ENCODE data around the gene PXDN. TPM values are rescaled to one million over a fixed set of nuclear protein-coding genes. Genes with fewer than 3 reads are reported as not detected.

PXDN gene
- total RNA-seq (under 1 TPM; 0.39 to 1.00 TPM), polyA plus RNA-seq (3.3 TPM)

- no peak within 1 kb of the TSS for H3K27ac ChIP-seq (ENCODE audit: low read depth, low read length)
- ChIA-PET POLR2A (no interaction called here), CTCF (no interaction called here)
- peak within 1 kb of the TSS in 6 of 7 donors; percentile 34 to 78 (median 44) for H3K4me3 Mint-ChIP-seq
- peaks cover 5% of the 10 kb centered on the region for H3K27me3 ChIP-seq (ENCODE audit: insufficient read depth, low read length, poor library complexity, severe bottlenecking)
- H3K36me3 Mint-ChIP-seq: no peaks in the 10 kb centered on the region
- peaks cover 0 to 6% (median 0%) of the 10 kb centered on the region in 5 donors for H3K9me3 Mint-ChIP-seq
- H3K9me3 ChIP-seq (ENCODE audit: low read length): no peaks in the 10 kb centered on the region
- no peak within 1 kb of the TSS for H3K4me3 ChIP-seq (ENCODE audit: low read length)
- peak within 1 kb of the TSS in 1 of 8 donors; percentile 86 for H3K27ac Mint-ChIP-seq
- peaks cover 19 to 41% of the 10 kb centered on the region in 2 donors for H3K27me3 Mint-ChIP-seq
- H3K4me1 ChIP-seq (ENCODE audit: insufficient read depth, low read length): no peaks in the 10 kb centered on the region
- H3K36me3 ChIP-seq (ENCODE audit: insufficient read depth, low read length): no peaks in the 10 kb centered on the region
- H3K4me1 Mint-ChIP-seq: peaks cover 5 to 8% (median 8%) of the 10 kb centered on the region in 3 donors
- DNase-seq: no peak
Observed at GRCh38 chr2:1744446-1745170, at the start of gene PXDN. Gene PXDN (minus strand): TSS chr2:1744515. CDS start chr2:1744455, 60 bp downstream.

GRCh38 chr2:1793868-1794445 lies 49.6 kb upstream of the PXDN start:
- ChIA-PET CTCF (no interaction called here), POLR2A (no interaction called here)
- Histone ChIP-seq H3K36me3 (ENCODE audit: insufficient read depth, low read length) (no peaks in the 10 kb centered on the region), H3K4me3 (ENCODE audit: low read length) (no peak overlapping the region), H3K4me1 (ENCODE audit: insufficient read depth, low read length) (no peaks in the 10 kb centered on the region), H3K27ac (ENCODE audit: low read depth, low read length) (no peak overlapping the region), H3K9me3 (ENCODE audit: low read length) (no peaks in the 10 kb centered on the region), H3K27me3 (ENCODE audit: insufficient read depth, low read length, poor library complexity, severe bottlenecking) (no peaks in the 10 kb centered on the region)
- no peak overlapping the region for H3K4me3 Mint-ChIP-seq
- peak overlapping the region in 1 of 8 donors; percentile 29 for H3K27ac Mint-ChIP-seq
- H3K27me3 Mint-ChIP-seq: peaks cover 0 to 2% of the 10 kb centered on the region in 2 donors
- H3K9me3 Mint-ChIP-seq: peaks cover 0 to 3% (median 0%) of the 10 kb centered on the region in 5 donors
- no peaks in the 10 kb centered on the region for H3K36me3 Mint-ChIP-seq
- peaks cover 8 to 11% (median 8%) of the 10 kb centered on the region in 3 donors for H3K4me1 Mint-ChIP-seq
- DNase-seq: peak in 1 of 5 donors; percentile 30

DNA sequence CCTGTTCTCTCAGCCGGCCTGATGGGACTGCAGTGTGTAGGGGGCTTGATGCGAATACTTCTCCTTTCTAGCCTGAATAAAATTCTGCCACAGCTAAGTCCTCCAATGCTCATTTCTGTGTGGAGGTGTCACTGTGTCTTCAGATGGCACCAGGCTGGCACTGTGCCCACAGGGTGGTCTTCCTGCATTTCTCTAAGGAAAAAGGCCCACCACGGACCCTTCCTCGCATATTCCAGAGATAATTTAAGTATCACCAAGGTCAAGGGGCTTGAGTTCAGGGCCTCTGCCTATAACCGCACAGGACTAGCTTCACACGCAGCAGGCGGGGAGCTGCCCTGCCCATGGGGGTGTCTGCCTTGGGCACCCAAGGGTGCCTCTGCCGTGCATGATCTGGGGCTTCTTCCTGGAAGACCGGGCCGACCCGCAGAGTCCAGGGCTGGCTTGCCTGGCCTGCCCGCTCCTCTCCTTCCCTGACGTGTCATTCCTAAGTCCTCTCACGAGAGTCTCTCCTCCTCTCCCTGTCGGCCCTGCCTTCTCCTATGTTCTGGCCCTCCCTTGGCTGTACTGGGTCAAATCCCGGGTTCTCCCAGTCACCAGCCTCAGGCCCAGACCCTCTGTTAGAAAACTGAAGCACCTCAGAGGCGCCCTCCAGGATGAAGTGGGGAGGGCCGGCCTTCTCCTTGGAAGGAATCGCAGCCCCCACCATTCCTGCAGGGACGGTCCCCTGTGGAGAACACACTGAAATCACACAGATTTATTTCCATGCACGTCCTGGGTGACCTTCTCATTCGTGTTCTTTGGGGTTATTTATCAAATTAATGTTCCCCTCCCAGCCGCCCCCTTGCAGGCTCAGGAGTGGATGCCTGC lies 48.9 kb upstream of the PXDN start:
- peak overlapping the region in 2 of 8 donors; percentile 29 to 64 for H3K27ac Mint-ChIP-seq
- no peaks in the 10 kb centered on the region for H3K36me3 Mint-ChIP-seq
- no peaks in the 10 kb centered on the region for H3K4me1 ChIP-seq (ENCODE audit: insufficient read depth, low read length)
- peaks cover 1 to 8% (median 2%) of the 10 kb centered on the region in 3 donors for H3K4me1 Mint-ChIP-seq
- peak in 1 of 5 donors; percentile 14 for DNase-seq
- H3K9me3 ChIP-seq (ENCODE audit: low read length): no peaks in the 10 kb centered on the region
- H3K4me3 Mint-ChIP-seq: no peak overlapping the region
- H3K27ac ChIP-seq (ENCODE audit: low read depth, low read length): no peak overlapping the region
- peaks cover 0 to under 1% of the 10 kb centered on the region in 2 donors for H3K27me3 Mint-ChIP-seq
- H3K27me3 ChIP-seq (ENCODE audit: insufficient read depth, low read length, poor library complexity, severe bottlenecking): no peaks in the 10 kb centered on the region
- POLR2A ChIA-PET: no interaction called here
- CTCF ChIA-PET: no interaction called here
- no peak overlapping the region for H3K4me3 ChIP-seq (ENCODE audit: low read length)
- no peaks in the 10 kb centered on the region for H3K9me3 Mint-ChIP-seq
- no peaks in the 10 kb centered on the region for H3K36me3 ChIP-seq (ENCODE audit: insufficient read depth, low read length)

DNA sequence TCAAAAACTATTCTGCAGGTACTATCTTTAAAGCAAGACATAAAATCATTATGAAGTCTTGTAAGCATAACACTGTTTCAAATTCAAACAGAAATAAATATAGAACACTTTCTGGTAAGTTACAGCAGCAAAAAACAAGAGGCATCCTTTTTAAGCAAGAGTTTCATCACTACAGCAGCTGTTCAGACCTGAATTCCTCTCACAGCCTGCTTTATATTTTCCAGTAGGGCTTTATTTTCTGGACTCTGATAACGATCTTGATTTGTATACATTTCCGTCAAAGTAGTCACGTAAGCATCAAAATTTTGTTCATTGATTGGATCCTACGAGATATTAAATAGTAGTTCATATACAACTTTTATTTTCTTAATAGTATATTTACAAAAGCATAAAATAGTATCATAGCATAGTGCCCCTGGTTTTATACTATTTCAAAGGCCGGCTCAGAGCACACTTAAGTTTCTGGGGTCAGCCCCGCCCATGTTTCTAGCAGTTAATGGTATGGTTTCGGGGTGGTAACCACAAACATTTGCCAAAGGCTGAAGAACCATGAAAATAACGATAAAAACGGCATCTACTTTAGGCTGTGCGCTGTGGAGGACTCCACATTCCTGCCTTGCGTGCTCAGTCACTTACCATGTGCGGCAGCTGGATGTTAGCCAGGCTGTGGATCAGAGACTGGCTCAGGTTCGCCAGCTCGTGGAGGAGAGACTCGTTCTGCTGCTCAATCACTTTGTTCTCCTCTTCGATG lies 47.5 kb upstream of the PXDN start:
- peak in 1 of 5 donors; percentile 40 for DNase-seq
- Histone ChIP-seq H3K9me3 (ENCODE audit: low read length) (no peaks in the 10 kb centered on the region), H3K4me1 (ENCODE audit: insufficient read depth, low read length) (no peaks in the 10 kb centered on the region), H3K27ac (ENCODE audit: low read depth, low read length) (no peak overlapping the region), H3K36me3 (ENCODE audit: insufficient read depth, low read length) (no peaks in the 10 kb centered on the region), H3K27me3 (ENCODE audit: insufficient read depth, low read length, poor library complexity, severe bottlenecking) (no peaks in the 10 kb centered on the region), H3K4me3 (ENCODE audit: low read length) (no peak overlapping the region)
- Mint-ChIP-seq H3K4me1 (peaks cover 0 to 3% (median 0%) of the 10 kb centered on the region in 3 donors), H3K9me3 (no peaks in the 10 kb centered on the region), H3K27ac (peak overlapping the region in 1 of 8 donors; percentile 29), H3K36me3 (no peaks in the 10 kb centered on the region), H3K27me3 (no peaks in the 10 kb centered on the region), H3K4me3 (no peak overlapping the region)
- ChIA-PET CTCF (no interaction called here), POLR2A (no interaction called here)

GRCh38 chr2:1791006-1791605 lies 46.8 kb upstream of the PXDN start:
- CTCF ChIA-PET: interaction anchor here (1.2 kb wide), 1 partner anchor 22 kb away, joined by 4 read pairs; no protein-coding TSS in a partner anchor
- Mint-ChIP-seq H3K4me1 (peaks cover 0 to 3% (median 0%) of the 10 kb centered on the region in 3 donors), H3K27ac (no peak overlapping the region), H3K27me3 (no peaks in the 10 kb centered on the region), H3K9me3 (no peaks in the 10 kb centered on the region), H3K36me3 (no peaks in the 10 kb centered on the region), H3K4me3 (no peak overlapping the region)
- Histone ChIP-seq H3K4me1 (ENCODE audit: insufficient read depth, low read length) (no peaks in the 10 kb centered on the region), H3K36me3 (ENCODE audit: insufficient read depth, low read length) (no peaks in the 10 kb centered on the region), H3K9me3 (ENCODE audit: low read length) (no peaks in the 10 kb centered on the region), H3K4me3 (ENCODE audit: low read length) (no peak overlapping the region), H3K27me3 (ENCODE audit: insufficient read depth, low read length, poor library complexity, severe bottlenecking) (no peaks in the 10 kb centered on the region), H3K27ac (ENCODE audit: low read depth, low read length) (no peak overlapping the region)
- POLR2A ChIA-PET: no interaction called here
- no peak for DNase-seq

DNA sequence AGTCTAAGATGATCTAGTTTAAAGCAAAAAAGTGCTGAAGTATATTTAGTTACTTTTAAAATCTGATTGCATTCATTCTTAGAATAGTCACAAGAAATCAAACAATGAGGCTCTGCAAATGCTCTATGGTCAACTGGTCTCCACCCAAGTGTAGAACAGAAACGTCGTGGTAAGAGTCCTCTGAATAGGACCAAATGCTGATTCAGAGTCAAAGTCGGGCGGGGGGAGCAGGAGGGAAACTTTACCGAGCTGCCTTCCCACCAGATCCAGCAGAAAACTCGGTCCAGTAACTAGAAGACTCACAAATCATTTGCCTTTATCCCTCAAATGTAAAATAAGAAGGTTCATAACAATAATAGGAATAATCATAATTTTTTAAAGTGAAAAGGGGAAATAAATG lies 46.2 kb upstream of the PXDN start:
- Mint-ChIP-seq H3K27ac (no peak overlapping the region), H3K4me1 (peaks cover 0 to 3% (median 0%) of the 10 kb centered on the region in 3 donors), H3K9me3 (no peaks in the 10 kb centered on the region), H3K27me3 (no peaks in the 10 kb centered on the region), H3K4me3 (no peak overlapping the region), H3K36me3 (no peaks in the 10 kb centered on the region)
- Histone ChIP-seq H3K36me3 (ENCODE audit: insufficient read depth, low read length) (no peaks in the 10 kb centered on the region), H3K27ac (ENCODE audit: low read depth, low read length) (no peak overlapping the region), H3K9me3 (ENCODE audit: low read length) (no peaks in the 10 kb centered on the region), H3K4me3 (ENCODE audit: low read length) (no peak overlapping the region), H3K27me3 (ENCODE audit: insufficient read depth, low read length, poor library complexity, severe bottlenecking) (no peaks in the 10 kb centered on the region), H3K4me1 (ENCODE audit: insufficient read depth, low read length) (no peaks in the 10 kb centered on the region)
- CTCF ChIA-PET: interaction anchor here (1.2 kb wide), 1 partner anchor 21 kb away, joined by 4 read pairs; no protein-coding TSS in a partner anchor
- POLR2A ChIA-PET: no interaction called here
- peak in 1 of 5 donors; percentile 4 for DNase-seq

DNA sequence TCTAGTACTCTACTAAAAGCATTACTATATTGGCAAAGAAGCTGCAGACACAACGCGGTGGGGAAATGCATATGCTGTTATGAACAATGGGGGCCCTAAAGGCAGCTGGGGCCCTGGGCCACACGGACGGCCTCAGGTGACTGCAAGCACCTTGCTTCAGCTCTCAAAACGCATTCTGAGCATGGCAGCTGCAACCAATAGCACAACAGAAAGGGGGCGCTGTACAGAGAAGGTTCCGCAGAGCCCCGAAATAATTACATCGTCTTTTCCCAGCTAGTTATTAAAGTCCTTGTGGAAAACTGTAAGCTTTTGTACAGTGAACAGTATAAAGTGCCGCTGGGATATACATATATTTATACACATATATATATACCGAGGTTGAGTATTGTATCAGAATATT lies 45.3 kb upstream of the PXDN start:
- no peaks in the 10 kb centered on the region for H3K36me3 ChIP-seq (ENCODE audit: insufficient read depth, low read length)

More for the DNA sequence above, 45.3 kb upstream of the PXDN start:
- Mint-ChIP-seq H3K27ac (no peak overlapping the region), H3K4me1 (peaks cover 0 to 3% (median 0%) of the 10 kb centered on the region in 3 donors), H3K36me3 (no peaks in the 10 kb centered on the region), H3K27me3 (no peaks in the 10 kb centered on the region), H3K4me3 (no peak overlapping the region), H3K9me3 (no peaks in the 10 kb centered on the region)
- CTCF ChIA-PET: no interaction called here
- peak in 1 of 5 donors; percentile 10 for DNase-seq
- Histone ChIP-seq H3K4me3 (ENCODE audit: low read length) (no peak overlapping the region), H3K27me3 (ENCODE audit: insufficient read depth, low read length, poor library complexity, severe bottlenecking) (no peaks in the 10 kb centered on the region), H3K4me1 (ENCODE audit: insufficient read depth, low read length) (no peaks in the 10 kb centered on the region), H3K9me3 (ENCODE audit: low read length) (no peaks in the 10 kb centered on the region), H3K27ac (ENCODE audit: low read depth, low read length) (no peak overlapping the region)
- POLR2A ChIA-PET: no interaction called here

Data from CD8-positive, alpha-beta memory T cell (primary cell).